Keratinocyte (primary cell): ENCODE data around the gene C16orf96. TPM values are rescaled to one million over a fixed set of nuclear protein-coding genes. Genes with fewer than 3 reads are reported as not detected.
A peak's percentile ranks its signal among the peaks of the same experiment; 100 is the strongest.

Experiments used
- DNase-seq: peaks from one replicate; pipeline ENCODE4 v3.0.0-alpha.2; 2011; ENCODE audit warnings: low read depth, missing footprints, low spot score
- FAIRE-seq: peaks from 2 replicates; lab custom pipeline; 2011; peaks lifted over from hg19 to GRCh38; lab: Jason Lieb, UNC
- H2AFZ ChIP-seq: 2 replicates; pipeline ENCODE4 v1.6.0; 2012; ENCODE audit warnings: low read length, control low read depth, inconsistent platforms; ENCODE audit not compliant: control insufficient read depth
- H3K27ac ChIP-seq: 2 replicates; pipeline ENCODE4 v1.5.1; 2011; ENCODE audit warnings: low read length; ENCODE audit not compliant: control insufficient read depth, insufficient read depth
- H3K27me3 ChIP-seq: 3 replicates; pipeline ENCODE4 v1.6.0; 2011; ENCODE audit warnings: low read length; ENCODE audit not compliant: control insufficient read depth, insufficient read depth; ENCODE audit errors: extremely low read depth
- H3K36me3 ChIP-seq, 2 experiments: 2 replicates in 1 of 2; 3 replicates in 1 of 2; pipeline ENCODE4 v1.5.1; 2011; ENCODE audit warnings: low read length in 2 of 2, mild to moderate bottlenecking in 1 of 2; ENCODE audit not compliant: control insufficient read depth in 2 of 2, insufficient read depth in 2 of 2; ENCODE audit errors: extremely low read depth in 1 of 2
- H3K4me1 ChIP-seq: 3 replicates; pipeline ENCODE4 v1.5.1; 2011; ENCODE audit warnings: low read length; ENCODE audit not compliant: control insufficient read depth, insufficient read depth; ENCODE audit errors: extremely low read depth
- H3K4me2 ChIP-seq: 3 replicates; pipeline ENCODE4 v1.6.0; 2011; ENCODE audit warnings: low read depth, low read length; ENCODE audit not compliant: control insufficient read depth, insufficient read depth; ENCODE audit errors: extremely low read depth
- H3K4me3 ChIP-seq, 3 experiments: fragments of 200-600 bp in 1 of 3; sonication (generic) in 1 of 3; 2 replicates in 2 of 3; 3 replicates in 1 of 3; pipeline ENCODE4 v1.5.1; 2011 to 2016; ENCODE audit warnings: low read length in 3 of 3, mild to moderate bottlenecking in 3 of 3, control low read depth in 2 of 3, inconsistent platforms in 1 of 3, low read depth in 1 of 3, mixed read lengths in 1 of 3, mixed run types in 1 of 3, moderate library complexity in 1 of 3; ENCODE audit not compliant: control insufficient read depth in 2 of 3, insufficient read depth in 2 of 3; ENCODE audit errors: extremely low read depth in 1 of 3
- H3K79me2 ChIP-seq: 2 replicates; pipeline ENCODE4 v1.6.0; 2012; ENCODE audit warnings: low read length; ENCODE audit not compliant: control insufficient read depth, insufficient read depth
- H3K9ac ChIP-seq: 3 replicates; pipeline ENCODE4 v1.6.0; 2011; ENCODE audit warnings: low read length; ENCODE audit not compliant: control insufficient read depth, insufficient read depth; ENCODE audit errors: extremely low read depth
- H3K9me1 ChIP-seq: 3 replicates; pipeline ENCODE4 v1.6.0; 2011; ENCODE audit warnings: low read length; ENCODE audit not compliant: control insufficient read depth, insufficient read depth; ENCODE audit errors: extremely low read depth
- H3K9me3 ChIP-seq: 2 replicates; pipeline ENCODE4 v1.5.1; 2012; ENCODE audit warnings: low read depth, low read length; ENCODE audit not compliant: control insufficient read depth
- H4K20me1 ChIP-seq: 3 replicates; pipeline ENCODE4 v1.6.0; 2011; ENCODE audit warnings: low read length; ENCODE audit not compliant: control insufficient read depth, insufficient read depth; ENCODE audit errors: extremely low read depth
- CTCF ChIP-seq, 3 experiments: IDR thresholded peaks in 1 of 3; conservative IDR thresholded peaks in 1 of 3; optimal IDR thresholded peaks in 1 of 3; 2 replicates in 2 of 3; 3 replicates in 1 of 3; pipeline versions ENCODE3 to v1.5.1; 2011; ENCODE audit warnings: low read length in 3 of 3, mild to moderate bottlenecking in 3 of 3, moderate library complexity in 2 of 3, control low read depth in 1 of 3, inconsistent platforms in 1 of 3; ENCODE audit not compliant: insufficient read depth in 2 of 3; ENCODE audit errors: extremely low read depth in 1 of 3
- EZH2 ChIP-seq: IDR thresholded peaks from one replicate; pipeline ENCODE4 v1.6.1; 2012; ENCODE audit warnings: inconsistent platforms, mild to moderate bottlenecking, low read length, moderate library complexity
- dilution Hi-C: fragments of 300-500 bp; cut with MboI; formaldehyde crosslinking; loops from one replicate; pipeline ENCODE4 v1.7.0; 2020; ENCODE audit warnings: low sequenced_read_pairs; ENCODE audit not compliant: extremely low pct_ligation_motif_present
- polyA minus RNA-seq, 3 experiments: library from RNA; depleted of rRNA, polyadenylated mRNA; stranded (reverse); fragments of >200 nt; gene quantifications; 1 replicate in 1 of 3; 2 replicates in 1 of 3; 3 replicates in 1 of 3; pipeline ENCODE4 v1.2.3, GENCODE V29; 2011
- polyA plus RNA-seq, 5 experiments: library from polyadenylated mRNA; depleted of rRNA in 3 of 5; stranded (reverse) in 3 of 5; stranded (forward) in 1 of 5; unstranded in 1 of 5; fragments of >200 nt; gene quantifications; 1 replicate in 1 of 5; 2 replicates in 3 of 5; 3 replicates in 1 of 5; pipeline versions ENCODE4 v1.2.1 to v1.2.3, GENCODE V29; 2011 to 2012; ENCODE audit warnings: missing spikeins in 2 of 5, low read depth in 1 of 5, low replicate concordance in 1 of 5

The C16orf96 gene
- polyA plus RNA-seq: not detected in 3 replicates
- polyA plus RNA-seq (2011; ENCODE audit: low read depth): 0.06 TPM
- polyA plus RNA-seq (2011; cell fraction: cytosol; rRNA removed): not detected in 2 replicates
- 0.07 TPM in 1 of 2 replicates, not detected in the other for polyA plus RNA-seq (2011; cell fraction: nucleus; rRNA removed)
- polyA plus RNA-seq (2012; ENCODE audit: low replicate concordance): 0.04 TPM in 1 of 2 replicates, not detected in the other
- not detected in 3 replicates for polyA minus RNA-seq
- polyA minus RNA-seq (2011; cell fraction: cytosol; rRNA and poly(A)+ RNA removed): not detected
- not detected in 2 replicates for polyA minus RNA-seq (2011; cell fraction: nucleus; rRNA and poly(A)+ RNA removed)

- no peak within 1 kb of the TSS for H3K9ac ChIP-seq
- no peak within 1 kb of the TSS for H3K4me3 ChIP-seq
- no peak within 1 kb of the TSS for H3K27ac ChIP-seq
- no peaks in the 10 kb centered on the region for H3K79me2 ChIP-seq
- dilution Hi-C loops: no loop called here
- H3K9me1 ChIP-seq: no peaks in the 10 kb centered on the region
- DNase-seq (no peak), FAIRE-seq (no peak)
- no peak within 1 kb of the TSS for H2AFZ ChIP-seq
- no peak within 1 kb of the TSS for H3K4me2 ChIP-seq
- no peaks in the 10 kb centered on the region for H3K36me3 ChIP-seq
- no peaks in the 10 kb centered on the region for H3K4me1 ChIP-seq
- TF ChIP-seq CTCF (optimal IDR thresholded peaks at IDR 0.05 in 1 of 3, IDR thresholded peaks at IDR 0.05 in 1 of 3, conservative IDR thresholded peaks at IDR 0.05 in 1 of 3; ENCODE audit: extremely low read depth in 1 of 3, insufficient read depth in 2 of 3, low read length in 3 of 3) (no peak), EZH2 (no peak)
- H4K20me1 ChIP-seq: no peaks in the 10 kb centered on the region
- H3K9me3 ChIP-seq: no peaks in the 10 kb centered on the region
- H3K27me3 ChIP-seq: no peaks in the 10 kb centered on the region
Measured at GRCh38 chr16:4556112-4556511, at the start of gene C16orf96. C16orf96 (plus strand) TSS chr16:4556340; CDS start chr16:4556490, 150 bp downstream.

- DNase-seq: no peak
- Histone ChIP-seq H3K9me3 (no peaks in the 10 kb centered on the region), H3K36me3 (peaks cover 38 to 51% of the 10 kb centered on the region in 2 experiments), H3K27me3 (no peaks in the 10 kb centered on the region), H3K9ac (peak overlapping the region; percentile 3), H3K4me2 (no peak overlapping the region), H3K4me3 (no peak overlapping the region), H3K79me2 (peaks cover 61% of the 10 kb centered on the region), H2AFZ (no peak overlapping the region), H3K9me1 (peaks cover 8% of the 10 kb centered on the region), H3K27ac (peak overlapping the region; percentile 36), H3K4me1 (peaks cover 18% of the 10 kb centered on the region), H4K20me1 (peaks cover 27% of the 10 kb centered on the region)
- peak; percentile 96 for FAIRE-seq
- TF ChIP-seq CTCF (optimal IDR thresholded peaks at IDR 0.05 in 1 of 3, IDR thresholded peaks at IDR 0.05 in 1 of 3, conservative IDR thresholded peaks at IDR 0.05 in 1 of 3; ENCODE audit: extremely low read depth in 1 of 3, insufficient read depth in 2 of 3, low read length in 3 of 3) (peak; percentile 81 to 93 (median 92)), EZH2 (no peak)
- dilution Hi-C loops: no loop called here
Measured at GRCh38 chr16:4506450-4506849, 49.7 kb upstream of the C16orf96 start.
